Kidney glomerular epithelial cell (primary cell): ENCODE measurements around the gene PVALB.

Experiments
- DNase-seq: peaks from one replicate; lab custom pipeline; 2025; lab: John Stamatoyannopoulos, UW

PVALB gene

GRCh38 chr22:36772451-36772850 is 44.4 kb downstream of the PVALB start:
- no peak for DNase-seq

GRCh38 chr22:36771356-36772063 is 45.3 kb downstream of the PVALB start:
- no peak for DNase-seq

GRCh38 chr22:36770513-36771231 is 46.2 kb downstream of the PVALB start:
- no peak for DNase-seq

- DNase-seq, result no peak
Observed at GRCh38 chr22:36769541-36770512, 47.0 kb downstream of the PVALB start.

GRCh38 chr22:36768616-36769015 is 48.2 kb downstream of the PVALB start:
- DNase-seq, result no peak

GRCh38 chr22:36768141-36768540 is 48.7 kb downstream of the PVALB start:
- DNase-seq, result no peak

GRCh38 chr22:36767035-36767775 is 49.6 kb downstream of the PVALB start:
- no peak for DNase-seq

GRCh38 chr22:36765943-36766450 is 50.8 kb downstream of the PVALB start:
- no peak for DNase-seq

- no peak for DNase-seq
Observed at GRCh38 chr22:36765131-36765942, 51.5 kb downstream of the PVALB start.

- no peak for DNase-seq
Observed at GRCh38 chr22:36764641-36765040, 52.2 kb downstream of the PVALB start.

- no peak for DNase-seq
Observed at GRCh38 chr22:36764060-36764459, 52.8 kb downstream of the PVALB start.

- no peak for DNase-seq
Observed at GRCh38 chr22:36763576-36763975, 53.3 kb downstream of the PVALB start.

- no peak for DNase-seq
Observed at GRCh38 chr22:36762687-36763260, 54.1 kb downstream of the PVALB start.

GRCh38 chr22:36761553-36762240 is 55.1 kb downstream of the PVALB start:
- DNase-seq, result no peak

GRCh38 chr22:36760786-36761185 is 56.0 kb downstream of the PVALB start:
- DNase-seq, result no peak

- DNase-seq, result no peak
Observed at GRCh38 chr22:36759481-36760159, 57.2 kb downstream of the PVALB start.

- DNase-seq, result no peak
Observed at GRCh38 chr22:36758792-36759271, 58.0 kb downstream of the PVALB start.

- peak; percentile 34 for DNase-seq
Observed at GRCh38 chr22:36757668-36758211, 59.1 kb downstream of the PVALB start.
